H1 (cell line): ENCODE data around the gene KCNK7. TPM values are rescaled to one million over a fixed set of nuclear protein-coding genes. Genes with fewer than 3 reads are reported as not detected.
A peak's percentile ranks its signal among the peaks of the same experiment; 100 is the strongest.

Experiments
- CTCF ChIA-PET: fragments of 300-600 bp; sonication (Branson Sonifier 250); formaldehyde crosslinking; loops from one replicate; lab custom pipeline; 2021; ENCODE audit not compliant: partially characterized antibody; lab: Charles Lee
- POLR2A ChIA-PET: fragments of 300-600 bp; sonication (Branson Sonifier 250); formaldehyde crosslinking; loops from one replicate; lab custom pipeline; 2021; ENCODE audit warnings: inconsistent platforms; ENCODE audit not compliant: partially characterized antibody; lab: Charles Lee
- DNase-seq, 2 experiments: peaks; one replicate each; pipeline versions ENCODE4 v3.0.0 to v3.0.0-alpha.2; 2010 to 2022; ENCODE audit warnings: low spot score in 2 of 2, low read depth in 1 of 2, mixed read lengths in 1 of 2
- FAIRE-seq: peaks from 2 replicates; lab custom pipeline; 2011; peaks lifted over from hg19 to GRCh38; lab: Jason Lieb, UNC
- H2AFZ ChIP-seq: 2 replicates; pipeline ENCODE4 v1.8.1; 2012; ENCODE audit warnings: low read length, inconsistent platforms
- H2AK5ac ChIP-seq: 2 replicates; pipeline ENCODE4 v1.6.1; 2013; ENCODE audit warnings: low read depth, low read length
- H2BK120ac ChIP-seq: replicated peaks from 2 replicates; pipeline ENCODE3; 2013; ENCODE audit warnings: low read depth, low read length, inconsistent platforms
- H2BK12ac ChIP-seq: 2 replicates; pipeline ENCODE4 v1.6.1; 2013; ENCODE audit warnings: low read depth, low read length
- H2BK15ac ChIP-seq: 2 replicates; pipeline ENCODE4 v1.6.1; 2013; ENCODE audit warnings: low read length
- H2BK20ac ChIP-seq: 2 replicates; pipeline ENCODE4 v1.6.1; 2013; ENCODE audit warnings: low read length
- H2BK5ac ChIP-seq: 2 replicates; pipeline ENCODE4 v1.6.1; 2013; ENCODE audit warnings: low read depth, low read length
- H3K14ac ChIP-seq: 2 replicates; pipeline ENCODE4 v1.6.1; 2013; ENCODE audit warnings: inconsistent platforms; ENCODE audit not compliant: insufficient read length
- H3K18ac ChIP-seq: 2 replicates; pipeline ENCODE4 v1.6.1; 2013; ENCODE audit warnings: low read length; ENCODE audit errors: extremely low read depth
- H3K23ac ChIP-seq: 2 replicates; pipeline ENCODE4 v1.6.1; 2013; ENCODE audit warnings: inconsistent platforms; ENCODE audit not compliant: insufficient read length
- H3K23me2 ChIP-seq: 2 replicates; pipeline ENCODE4 v1.6.1; 2013; ENCODE audit warnings: low read depth, low read length
- H3K27ac ChIP-seq: 2 replicates; pipeline ENCODE4 v1.6.1; 2011; ENCODE audit warnings: low read depth, low read length, inconsistent platforms
- H3K27me3 ChIP-seq, 4 experiments: replicated peaks in 1 of 4; 1 replicate in 1 of 4; 2 replicates in 3 of 4; pipeline versions ENCODE4 v1.6.1 to v1.8.1; 2011 to 2013; ENCODE audit warnings: low read length in 3 of 4, mild to moderate bottlenecking in 3 of 4, inconsistent platforms in 2 of 4, mixed read lengths in 2 of 4, moderate library complexity in 1 of 4; ENCODE audit not compliant: control insufficient read depth in 3 of 4, insufficient read depth in 3 of 4; ENCODE audit errors: extremely low read depth in 1 of 4
- H3K36me3 ChIP-seq, 4 experiments: 2 replicates each; pipeline versions ENCODE4 v1.6.1 to v1.8.1; 2011 to 2013; ENCODE audit warnings: mild to moderate bottlenecking in 4 of 4, low read length in 3 of 4, moderate library complexity in 2 of 4, control low read depth in 1 of 4, inconsistent platforms in 1 of 4; ENCODE audit not compliant: insufficient read depth in 4 of 4, control insufficient read depth in 2 of 4
- H3K4ac ChIP-seq: replicated peaks from 2 replicates; pipeline ENCODE3; 2013; ENCODE audit warnings: low read length, low read depth, mixed read lengths, inconsistent platforms; ENCODE audit not compliant: insufficient read length
- H3K4me1 ChIP-seq, 4 experiments: replicated peaks in 1 of 4; 1 replicate in 1 of 4; 2 replicates in 3 of 4; pipeline versions ENCODE4 v1.6.1 to v1.8.1; 2011 to 2013; ENCODE audit warnings: low read length in 3 of 4, inconsistent platforms in 2 of 4, mixed read lengths in 1 of 4; ENCODE audit not compliant: insufficient read depth in 4 of 4, control insufficient read depth in 3 of 4
- H3K4me2 ChIP-seq, 2 experiments: 2 replicates each; pipeline versions ENCODE4 v1.6.1 to v1.8.1; 2011 to 2013; ENCODE audit warnings: low read depth in 2 of 2, low read length in 2 of 2, control low read depth in 1 of 2, inconsistent platforms in 1 of 2, mild to moderate bottlenecking in 1 of 2; ENCODE audit not compliant: insufficient read depth in 1 of 2
- H3K4me3 ChIP-seq, 4 experiments: fragments of 200-600, 300-600 bp in 1 of 4; sonication (generic), shearing (Covaris generic), sonication (Bioruptor Twin) in 1 of 4; 2 replicates each; pipeline versions ENCODE4 v1.5.1 to v1.8.1; 2011 to 2016; ENCODE audit warnings: low read length in 4 of 4, low read depth in 3 of 4, control low read depth in 2 of 4, inconsistent platforms in 2 of 4, mild to moderate bottlenecking in 2 of 4, mixed read lengths in 1 of 4, moderate library complexity in 1 of 4; ENCODE audit not compliant: insufficient read depth in 2 of 4; ENCODE audit errors: extremely low read depth in 1 of 4
- H3K56ac ChIP-seq: replicated peaks from 2 replicates; pipeline ENCODE3; 2013; ENCODE audit warnings: low read depth, mild to moderate bottlenecking, mixed read lengths, low read length, inconsistent platforms; ENCODE audit not compliant: insufficient read length
- H3K79me1 ChIP-seq: 2 replicates; pipeline ENCODE4 v1.6.1; 2013; ENCODE audit warnings: low read depth, low read length, control low read depth
- H3K79me2 ChIP-seq, 2 experiments: 2 replicates each; pipeline versions ENCODE4 v1.6.1 to v1.8.1; 2012 to 2013; ENCODE audit warnings: low read length in 2 of 2, mild to moderate bottlenecking in 2 of 2, inconsistent platforms in 1 of 2; ENCODE audit not compliant: insufficient read depth in 2 of 2, control insufficient read depth in 1 of 2
- H3K9ac ChIP-seq, 4 experiments: replicated peaks in 1 of 4; 1 replicate in 1 of 4; 2 replicates in 3 of 4; pipeline versions ENCODE4 v1.6.1 to v1.8.1; 2011 to 2013; ENCODE audit warnings: low read depth in 3 of 4, low read length in 3 of 4, control low read depth in 2 of 4, mild to moderate bottlenecking in 2 of 4, moderate library complexity in 2 of 4, inconsistent platforms in 1 of 4; ENCODE audit errors: extremely low read depth in 1 of 4
- H3K9me3 ChIP-seq, 2 experiments: 2 replicates each; pipeline versions ENCODE4 v1.6.1 to v1.8.1; 2012 to 2013; ENCODE audit warnings: mild to moderate bottlenecking in 2 of 2, moderate library complexity in 2 of 2, control low read depth in 1 of 2, inconsistent platforms in 1 of 2, low read depth in 1 of 2, low read length in 1 of 2, mixed read lengths in 1 of 2; ENCODE audit not compliant: insufficient read depth in 2 of 2
- H4K20me1 ChIP-seq, 2 experiments: replicated peaks in 1 of 2; 2 replicates each; pipeline versions ENCODE3 to v1.8.1; 2011 to 2013; ENCODE audit warnings: inconsistent platforms in 2 of 2, low read length in 2 of 2, mild to moderate bottlenecking in 1 of 2; ENCODE audit not compliant: insufficient read depth in 2 of 2, control insufficient read depth in 1 of 2
- H4K5ac ChIP-seq: 2 replicates; pipeline ENCODE4 v1.6.1; 2013; ENCODE audit warnings: low read length, low read depth, mixed read lengths, inconsistent platforms; ENCODE audit not compliant: insufficient read length
- H4K8ac ChIP-seq: 2 replicates; pipeline ENCODE4 v1.8.0; 2013; ENCODE audit warnings: mild to moderate bottlenecking, moderate library complexity, low read length, inconsistent platforms; ENCODE audit not compliant: insufficient read depth; ENCODE audit errors: extremely low read depth
- H4K91ac ChIP-seq: replicated peaks from 2 replicates; pipeline ENCODE3; 2013; ENCODE audit warnings: low read length, mixed read lengths, inconsistent platforms; ENCODE audit not compliant: insufficient read length
- KDM5A ChIP-seq: fragments of 200-600 bp; IDR thresholded peaks from 2 replicates; pipeline ENCODE4 v1.7.1; 2012; ENCODE audit warnings: mild to moderate bottlenecking, low read length, inconsistent platforms, mixed read lengths
- MAX ChIP-seq: IDR thresholded peaks from 2 replicates; pipeline ENCODE4 v1.6.1; 2012; ENCODE audit warnings: inconsistent platforms
- NANOG ChIP-seq: IDR thresholded peaks from 2 replicates; pipeline ENCODE4 v1.6.1; 2011; ENCODE audit warnings: low read length, low read depth, mild to moderate bottlenecking, inconsistent platforms; ENCODE audit not compliant: insufficient read depth, poor library complexity, severe bottlenecking
- PHF8 ChIP-seq: fragments of 200-600 bp; sonication (generic); conservative IDR thresholded peaks from 2 replicates; pipeline ENCODE4 v1.7.1; 2012; ENCODE audit warnings: low read depth, mild to moderate bottlenecking, inconsistent platforms, low read length, moderate library complexity
- SIN3A ChIP-seq, 2 experiments: IDR thresholded peaks in 1 of 2; conservative IDR thresholded peaks in 1 of 2; 2 replicates each; pipeline ENCODE4 v1.6.1; 2011 to 2012; ENCODE audit warnings: low read length in 2 of 2, improper control_type of control experiment in 1 of 2, low read depth in 1 of 2, mild to moderate bottlenecking in 1 of 2
- SIRT6 ChIP-seq: IDR thresholded peaks from one replicate; pipeline ENCODE4 v1.7.1; 2012; ENCODE audit warnings: low read length, inconsistent platforms
- SIX5 ChIP-seq: IDR thresholded peaks from 2 replicates; pipeline ENCODE4 v1.6.1; 2011; ENCODE audit warnings: mild to moderate bottlenecking, low read depth, low read length
- SP1 ChIP-seq: IDR thresholded peaks from 2 replicates; pipeline ENCODE4 v1.6.1; 2011; ENCODE audit warnings: low read depth, low read length
- SP4 ChIP-seq: IDR thresholded peaks from 2 replicates; pipeline ENCODE4 v1.6.1; 2012; ENCODE audit warnings: low read length, inconsistent platforms
- TAF7 ChIP-seq: optimal IDR thresholded peaks from 2 replicates; pipeline ENCODE3; 2011; ENCODE audit warnings: low read depth, mild to moderate bottlenecking, inconsistent platforms, low read length, moderate library complexity, borderline replicate concordance
- ZNF274 ChIP-seq: IDR thresholded peaks from 2 replicates; pipeline ENCODE4 v1.7.0; 2012; ENCODE audit warnings: low read length, borderline replicate concordance; ENCODE audit errors: extremely low read depth
- WGBS, 2 experiments: shearing (Covaris generic) in 1 of 2; methylation state at CpG; one replicate each; pipeline versions ENCODE4 v1.1.6 to v1.1.7; 2013 to 2015; ENCODE audit warnings: low lambda C conversion rate in 2 of 2, mixed read lengths in 2 of 2, inconsistent platforms in 1 of 2, low coverage in 1 of 2, missing lambda C conversion rate in 1 of 2; ENCODE audit not compliant: insufficient replicate concordance in 2 of 2, insufficient coverage in 1 of 2, insufficient read length in 1 of 2; ENCODE audit errors: extremely low coverage in 1 of 2, missing lambda C conversion rate in 1 of 2; 5-methylcytosine and 5-hydroxymethylcytosine counted together
- polyA plus RNA-seq, 7 experiments: library from polyadenylated mRNA; depleted of rRNA in 3 of 7; stranded (reverse) in 5 of 7; unstranded in 2 of 7; fragments of >200 nt in 5 of 7; fragments of 200-250 nt in 2 of 7; gene quantifications; 1 replicate in 5 of 7; 2 replicates in 1 of 7; 4 replicates in 1 of 7; pipeline versions ENCODE4 v1.2.1 to v1.2.3, GENCODE V29; 2011 to 2013; ENCODE audit warnings: missing spikeins in 2 of 7, mixed read lengths in 2 of 7
- total RNA-seq: library from RNA; stranded (reverse); fragmentation: NEBNext Ultra II Directional; extraction: Animal tissue kit (Norgen Biotek cat#: 25700); gene quantifications from 2 replicates; pipeline ENCODE4 v1.2.1, GENCODE V29; 2021

Gene KCNK7
- total and polyA plus RNA-seq, 2 of the 8 experiments (the other 6 are each of a cell fraction or from before 2014, with no cell fraction given): 0.74 to 1.0 TPM

GRCh38 chr11:65572356-65573051, 23.1 kb downstream of the KCNK7 start, which contains the start of gene FAM89B:
Gene FAM89B (plus strand): TSS chr11:65572538. CDS start chr11:65572670, 132 bp downstream.
- POLR2A ChIA-PET: interaction anchor here (0.5 to 3.4 kb wide), 16 partner anchors 8 to 74 kb away, joined by 3 to 25 read pairs (median 5); partner anchors contain the start of genes LTBP3, MALAT1 and MAP3K11
- TF ChIP-seq PHF8 (0 out of 2 replicates have a peak, but pooled peaks have one; percentile 32), SIX5 (no peak), ZNF274 (no peak), SP1 (peak; percentile 45; the same call in 1 of the 2 replicates), TAF7 (no peak), SIN3A (conservative IDR thresholded peaks at IDR 0.05 in 1 of 2, IDR thresholded peaks at IDR 0.05 in 1 of 2; ENCODE audit: low read depth in 1 of 2, low read length in 2 of 2) (peak in 1 of 2 experiments; percentile 19; a peak in 1 of 4 replicates), NANOG (no peak), SIRT6 (no peak), SP4 (0 out of 2 replicates have a peak, but pooled peaks have one; percentile 27), KDM5A (0 out of 2 replicates have a peak, but pooled peaks have one; percentile 5), MAX (peak; percentile 25; the same call in 1 of the 2 replicates)

More at GRCh38 chr11:65572356-65573051, 23.1 kb downstream of the KCNK7 start, which contains the start of gene FAM89B:
- H3K23ac ChIP-seq: no peak within 1 kb of the TSS
- H3K4ac ChIP-seq: no peak within 1 kb of the TSS
- H4K20me1 ChIP-seq: peaks cover 15 to 23% of the 10 kb centered on the region in 2 experiments
- no peaks in the 10 kb centered on the region for H3K36me3 ChIP-seq
- no peak within 1 kb of the TSS for H2BK15ac ChIP-seq
- H3K4me1 ChIP-seq: peaks cover 13 to 38% (median 22%) of the 10 kb centered on the region in 4 experiments
- no peak within 1 kb of the TSS for H2BK120ac ChIP-seq
- H3K56ac ChIP-seq: no peak within 1 kb of the TSS
- H3K14ac ChIP-seq: no peak within 1 kb of the TSS
- no peak within 1 kb of the TSS for H3K27ac ChIP-seq
- no peak within 1 kb of the TSS for H2BK20ac ChIP-seq
- no peak within 1 kb of the TSS for H4K91ac ChIP-seq
- H3K4me3 ChIP-seq: peak within 1 kb of the TSS; percentile 31 to 91 (median 38)
- FAIRE-seq (no peak), DNase-seq (peak in 1 of 2 experiments; percentile 86)
- WGBS, 2 experiments: 5% methylated on average over 27 of the region's 86 CpGs; no CpG with 5 or more reads in 1 of the 2 experiments
- H3K79me2 ChIP-seq: peaks cover 0 to 11% of the 10 kb centered on the region in 2 experiments; a peak in 1 of 4 replicates
- no peak within 1 kb of the TSS for H2BK12ac ChIP-seq
- peak within 1 kb of the TSS; percentile 66 for H4K8ac ChIP-seq
- H3K9ac ChIP-seq: peak within 1 kb of the TSS in 1 of 4 experiments; percentile 85; a peak in 2 of 7 replicates
- H3K18ac ChIP-seq: no peak within 1 kb of the TSS
- no peak within 1 kb of the TSS for H2AK5ac ChIP-seq
- H3K4me2 ChIP-seq: peak within 1 kb of the TSS; percentile 72 to 90
- H3K79me1 ChIP-seq: peaks cover 2% of the 10 kb centered on the region; the same call in 1 of the 2 replicates
- CTCF ChIA-PET: interaction anchor here (0.7 to 16.3 kb wide), 15 partner anchors 12 to 535 kb away, joined by 3 to 284 read pairs (median 4); partner anchors contain the start of genes KCNK7, LTBP3, PCNX3 and SCYL1
- H4K5ac ChIP-seq: peak within 1 kb of the TSS; percentile 55
- no peak within 1 kb of the TSS for H2BK5ac ChIP-seq
- no peak within 1 kb of the TSS for H2AFZ ChIP-seq
- H3K9me3 ChIP-seq: no peaks in the 10 kb centered on the region
- H3K23me2 ChIP-seq: peaks cover 14% of the 10 kb centered on the region; the same call in 1 of the 2 replicates
- peaks cover 8 to 32% (median 24%) of the 10 kb centered on the region in 4 experiments for H3K27me3 ChIP-seq
